Measurements from ENCODE around the gene CDKN2A.

CDKN2A gene

GRCh38 chr9:21919377-21920362 lies 74.5 kb downstream of the CDKN2A start:
- no peak overlapping the region for H3K4me3 ChIP-seq (ENCODE audit: low read length)
- no peak for TF ChIP-seq ZNF274 (IDR thresholded peaks at IDR 0.05; ENCODE audit: low read depth, low read length)

Measured in GM08714 (cell line).